ENCODE results near the gene GSTM1. TPM values are rescaled to one million over a fixed set of nuclear protein-coding genes. Genes with fewer than 3 reads are reported as not detected.
"Not testable (repeated sequence)": the region's sequence is repeated elsewhere in the genome, so short reads cannot be mapped to it uniquely, and the experiment has no call there.

Gene GSTM1
- total RNA-seq, 4 donors from 2014 or later: 0.83 to 299 TPM; not detected in 2

- intact Hi-C loops (cut with DNase I): no loop called here
- no CpG with 5 or more reads among the region's 6 CpGs for WGBS, 2 donors
- DNase-seq: no peak
- no peaks in the 10 kb centered on the region for H3K9me3 ChIP-seq
- TF ChIP-seq CTCF (IDR thresholded peaks at IDR 0.05) (no peak), POLR2A (IDR thresholded peaks at IDR 0.05) (no peak)
- H3K36me3 ChIP-seq: no peaks in the 10 kb centered on the region
- no peak overlapping the region for H3K4me3 ChIP-seq
- H3K4me1 ChIP-seq: no peaks in the 10 kb centered on the region
- H3K27me3 ChIP-seq: no peaks in the 10 kb centered on the region
- no peak overlapping the region for H3K27ac ChIP-seq
These were observed 4.1 kb downstream of the GSTM1 start for GRCh38 chr1:109691759-109692158.

- H3K36me3 ChIP-seq; DNase-seq; H3K27ac ChIP-seq; intact Hi-C loops (cut with DNase I); H3K27me3 ChIP-seq; H3K4me1 ChIP-seq; H3K9me3 ChIP-seq; H3K4me3 ChIP-seq: not testable (repeated sequence)
- 73% methylated on average over 3 of the region's 5 CpGs; no CpG with 5 or more reads in 1 of the 2 donors for WGBS, 2 donors
These were observed 6.8 kb downstream of the GSTM1 start for GRCh38 chr1:109694400-109694799.

- 80% methylated on average over 2 of the region's 3 CpGs; no CpG with 5 or more reads in 1 of the 2 donors for WGBS, 2 donors
- H3K27me3 ChIP-seq; intact Hi-C loops (cut with DNase I); H3K36me3 ChIP-seq; H3K4me3 ChIP-seq; DNase-seq; H3K9me3 ChIP-seq; H3K27ac ChIP-seq; H3K4me1 ChIP-seq: not testable (repeated sequence)
These were observed 7.5 kb downstream of the GSTM1 start for GRCh38 chr1:109695138-109695537.

- Histone ChIP-seq H3K27me3 (no peaks in the 10 kb centered on the region), H3K4me3 (no peak overlapping the region), H3K9me3 (no peaks in the 10 kb centered on the region), H3K36me3 (no peaks in the 10 kb centered on the region), H3K27ac (no peak overlapping the region), H3K4me1 (no peaks in the 10 kb centered on the region)
- no peak for DNase-seq
- no peak for TF ChIP-seq POLR2A (IDR thresholded peaks at IDR 0.05)
- TF ChIP-seq CTCF (IDR thresholded peaks at IDR 0.05): no peak
- 76% methylated on average over 4 of the region's 4 CpGs; no CpG with 5 or more reads in 1 of the 2 donors for WGBS, 2 donors
- intact Hi-C loops (cut with DNase I): no loop called here
These were observed 9.4 kb downstream of the GSTM1 start for GRCh38 chr1:109697066-109697465.

GRCh38 chr1:109697861-109698260 is 10.2 kb downstream of the GSTM1 start:
- DNase-seq; H3K4me3 ChIP-seq; H3K27me3 ChIP-seq; H3K36me3 ChIP-seq; H3K4me1 ChIP-seq; H3K9me3 ChIP-seq; intact Hi-C loops (cut with DNase I): not testable (repeated sequence)
- no CpG with 5 or more reads among the region's 4 CpGs for WGBS, 2 donors
- peak overlapping the region in 1 of 4 donors; percentile 49 for H3K27ac ChIP-seq

- WGBS, 2 donors: 90 to 91% methylated on average over 3 of the region's 3 CpGs
- H3K36me3 ChIP-seq; H3K27me3 ChIP-seq; H3K4me3 ChIP-seq; H3K27ac ChIP-seq; intact Hi-C loops (cut with DNase I); DNase-seq; H3K4me1 ChIP-seq: not testable (repeated sequence)
- peaks cover 0 to 11% (median 0%) of the 10 kb centered on the region in 3 donors for H3K9me3 ChIP-seq
These were observed 15.3 kb downstream of the GSTM1 start for GRCh38 chr1:109702940-109703339.

GRCh38 chr1:109704173-109704572 is 16.6 kb downstream of the GSTM1 start:
- DNase-seq: no peak
- 71 to 83% methylated on average over 8 of the region's 8 CpGs for WGBS, 2 donors
- TF ChIP-seq CTCF (IDR thresholded peaks at IDR 0.05) (no peak), POLR2A (IDR thresholded peaks at IDR 0.05) (no peak)
- no peaks in the 10 kb centered on the region for H3K4me1 ChIP-seq
- no peaks in the 10 kb centered on the region for H3K27me3 ChIP-seq
- peaks cover 0 to 23% (median 0%) of the 10 kb centered on the region in 3 donors for H3K9me3 ChIP-seq
- intact Hi-C loops (cut with DNase I): no loop called here
- H3K4me3 ChIP-seq: no peak overlapping the region
- H3K36me3 ChIP-seq: no peaks in the 10 kb centered on the region
- no peak overlapping the region for H3K27ac ChIP-seq

Data from esophagus squamous epithelium (tissue), 5 donors.